Glomerular endothelial cell (primary cell): ENCODE results near the gene ERVFRD-1. TPM values are rescaled to one million over a fixed set of nuclear protein-coding genes. Genes with fewer than 3 reads are reported as not detected.

Source experiments
- DNase-seq: peaks from one replicate; pipeline ENCODE4 v3.0.0-alpha.2; 2011; ENCODE audit warnings: low read depth, low spot score; ENCODE audit errors: extremely low read depth
- total RNA-seq: library from RNA; depleted of rRNA; stranded (reverse); fragments of >200 nt; gene quantifications from 2 replicates; pipeline ENCODE4 v1.2.3, GENCODE V29; 2015

The ERVFRD-1 gene, protein sequence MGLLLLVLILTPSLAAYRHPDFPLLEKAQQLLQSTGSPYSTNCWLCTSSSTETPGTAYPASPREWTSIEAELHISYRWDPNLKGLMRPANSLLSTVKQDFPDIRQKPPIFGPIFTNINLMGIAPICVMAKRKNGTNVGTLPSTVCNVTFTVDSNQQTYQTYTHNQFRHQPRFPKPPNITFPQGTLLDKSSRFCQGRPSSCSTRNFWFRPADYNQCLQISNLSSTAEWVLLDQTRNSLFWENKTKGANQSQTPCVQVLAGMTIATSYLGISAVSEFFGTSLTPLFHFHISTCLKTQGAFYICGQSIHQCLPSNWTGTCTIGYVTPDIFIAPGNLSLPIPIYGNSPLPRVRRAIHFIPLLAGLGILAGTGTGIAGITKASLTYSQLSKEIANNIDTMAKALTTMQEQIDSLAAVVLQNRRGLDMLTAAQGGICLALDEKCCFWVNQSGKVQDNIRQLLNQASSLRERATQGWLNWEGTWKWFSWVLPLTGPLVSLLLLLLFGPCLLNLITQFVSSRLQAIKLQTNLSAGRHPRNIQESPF
- total RNA-seq = 2.5 TPM in 2 replicates

DNA sequence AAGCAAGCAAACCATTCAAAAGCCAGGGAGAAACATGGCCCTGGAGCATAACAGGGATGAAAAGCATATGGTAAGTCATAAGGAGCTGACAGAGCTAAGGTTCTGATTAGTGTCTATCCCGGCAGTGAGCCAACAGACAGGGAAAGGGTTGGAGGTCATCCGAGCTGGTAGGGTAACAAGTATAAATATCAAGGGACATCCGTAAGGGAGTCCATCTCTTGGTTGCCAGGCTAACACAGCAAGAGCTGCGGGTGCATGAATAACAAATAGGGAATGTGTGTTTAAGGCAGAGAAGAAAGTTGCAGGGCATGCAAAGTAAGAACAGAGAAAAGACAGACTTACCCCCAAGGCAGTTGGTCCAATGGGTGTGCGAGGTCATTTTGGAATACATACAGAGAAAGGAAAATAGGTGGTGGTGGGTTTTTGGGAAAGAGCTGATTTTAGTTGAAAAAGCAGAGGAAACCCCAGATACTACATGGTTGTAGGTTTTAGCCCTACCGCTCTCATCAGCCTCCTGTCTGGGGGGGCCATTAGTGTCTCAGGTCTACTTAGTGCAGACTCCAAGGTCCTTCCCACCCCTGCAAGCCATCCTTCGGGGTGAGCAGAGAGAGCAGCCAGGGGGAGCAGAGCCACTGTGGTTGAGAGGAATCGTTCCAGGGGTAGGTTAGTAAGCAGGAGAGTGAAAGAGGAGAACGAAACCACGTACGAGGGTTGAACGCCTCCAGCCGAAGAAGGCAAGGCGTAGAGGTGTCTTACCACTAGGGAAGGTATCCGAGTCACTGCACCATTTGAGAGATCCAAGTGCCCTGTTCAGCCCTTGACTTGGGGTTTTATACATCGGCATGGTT, at the start of gene ERVFRD-1:
Gene ERVFRD-1, minus strand, starts transcription at position 805 of the 848 bp plus-strand sequence. CDS start 6,415 bp downstream, outside the sequence.
- DNase-seq = no peak

- DNase-seq = no peak
Measured at GRCh38 chr6:11160199-11160598, 48.7 kb upstream of the ERVFRD-1 start.

- no peak for DNase-seq
Measured at GRCh38 chr6:11155589-11155988, 44.1 kb upstream of the ERVFRD-1 start.

- no peak for DNase-seq
Measured at GRCh38 chr6:11153447-11153846, 41.9 kb upstream of the ERVFRD-1 start.

DNA sequence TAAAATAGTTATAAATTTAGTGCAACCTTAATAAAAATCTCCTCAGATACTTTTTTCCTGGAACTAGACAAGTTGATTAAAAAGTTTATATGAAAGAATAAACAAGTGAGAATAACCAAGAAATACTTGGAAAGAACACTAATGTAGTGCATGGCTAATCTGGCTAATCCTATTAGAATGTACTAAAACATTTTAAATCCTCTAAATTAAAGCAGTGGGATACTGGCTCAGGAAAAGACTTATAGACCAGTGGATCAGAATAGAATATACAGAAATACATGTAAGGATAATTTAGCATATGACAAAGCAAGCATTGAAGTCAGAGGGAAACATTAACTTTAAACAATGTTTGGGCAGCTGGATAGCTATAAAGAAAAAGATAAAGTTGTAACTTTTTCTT, 41.1 kb upstream of the ERVFRD-1 start:
- DNase-seq = no peak

DNA sequence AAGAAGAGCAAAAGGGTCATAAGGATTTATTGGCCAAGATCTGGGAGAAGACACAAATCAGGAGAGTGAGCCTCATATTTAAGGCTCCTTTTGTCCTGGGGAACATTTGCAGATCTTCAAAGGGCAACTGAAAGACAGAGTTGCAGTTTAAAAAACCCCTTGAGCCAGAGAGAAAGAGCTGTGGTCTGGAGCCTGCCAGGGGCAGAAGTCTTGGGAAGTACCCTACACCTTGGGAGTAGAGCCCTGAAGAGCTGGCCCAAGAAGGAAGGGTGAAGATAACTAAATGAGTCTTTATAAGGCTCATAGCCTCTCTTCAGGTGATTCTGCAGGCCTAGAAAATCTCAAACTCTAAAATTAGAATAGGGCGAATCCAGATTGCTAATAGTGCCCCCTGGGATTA, 40.0 kb upstream of the ERVFRD-1 start:
- DNase-seq = no peak

- no peak for DNase-seq
Measured at GRCh38 chr6:11149551-11149950, 38.0 kb upstream of the ERVFRD-1 start.

DNA sequence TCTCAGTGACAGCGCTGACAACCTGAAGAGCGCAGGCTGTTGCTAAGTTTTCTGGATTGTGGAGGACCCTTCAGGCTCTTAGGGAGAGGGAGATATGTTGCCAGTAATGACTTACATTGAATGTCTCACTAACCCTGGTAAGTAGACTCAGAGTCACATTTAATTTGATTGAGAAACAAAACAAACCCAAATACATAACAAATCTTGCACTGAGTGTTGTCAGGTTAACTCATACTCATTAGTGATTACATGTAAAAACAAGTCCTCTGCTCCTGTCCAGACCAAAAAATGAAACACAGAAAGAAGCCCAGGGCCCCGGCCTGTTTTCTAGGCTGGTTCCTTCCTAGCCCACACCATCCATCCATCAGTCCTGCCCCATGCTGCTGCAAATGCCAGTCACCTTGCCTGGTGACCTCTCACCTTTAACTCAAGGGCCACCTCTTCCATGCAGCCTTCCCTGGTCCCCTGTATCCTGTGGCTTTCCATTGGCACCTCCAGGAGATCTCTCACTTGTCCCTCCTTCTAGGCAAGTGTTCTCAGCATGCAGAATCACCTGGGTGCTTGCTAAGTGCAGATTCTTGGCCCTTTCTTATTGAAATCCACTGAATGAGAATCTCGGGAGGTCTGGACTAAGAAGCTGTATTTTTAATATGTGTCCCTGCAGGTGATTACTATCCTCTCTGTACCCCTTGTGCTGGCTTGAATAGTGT, 34.7 kb upstream of the ERVFRD-1 start:
- no peak for DNase-seq

- DNase-seq = peak; percentile 52
Measured at GRCh38 chr6:11144393-11144851, 32.9 kb upstream of the ERVFRD-1 start.

DNA sequence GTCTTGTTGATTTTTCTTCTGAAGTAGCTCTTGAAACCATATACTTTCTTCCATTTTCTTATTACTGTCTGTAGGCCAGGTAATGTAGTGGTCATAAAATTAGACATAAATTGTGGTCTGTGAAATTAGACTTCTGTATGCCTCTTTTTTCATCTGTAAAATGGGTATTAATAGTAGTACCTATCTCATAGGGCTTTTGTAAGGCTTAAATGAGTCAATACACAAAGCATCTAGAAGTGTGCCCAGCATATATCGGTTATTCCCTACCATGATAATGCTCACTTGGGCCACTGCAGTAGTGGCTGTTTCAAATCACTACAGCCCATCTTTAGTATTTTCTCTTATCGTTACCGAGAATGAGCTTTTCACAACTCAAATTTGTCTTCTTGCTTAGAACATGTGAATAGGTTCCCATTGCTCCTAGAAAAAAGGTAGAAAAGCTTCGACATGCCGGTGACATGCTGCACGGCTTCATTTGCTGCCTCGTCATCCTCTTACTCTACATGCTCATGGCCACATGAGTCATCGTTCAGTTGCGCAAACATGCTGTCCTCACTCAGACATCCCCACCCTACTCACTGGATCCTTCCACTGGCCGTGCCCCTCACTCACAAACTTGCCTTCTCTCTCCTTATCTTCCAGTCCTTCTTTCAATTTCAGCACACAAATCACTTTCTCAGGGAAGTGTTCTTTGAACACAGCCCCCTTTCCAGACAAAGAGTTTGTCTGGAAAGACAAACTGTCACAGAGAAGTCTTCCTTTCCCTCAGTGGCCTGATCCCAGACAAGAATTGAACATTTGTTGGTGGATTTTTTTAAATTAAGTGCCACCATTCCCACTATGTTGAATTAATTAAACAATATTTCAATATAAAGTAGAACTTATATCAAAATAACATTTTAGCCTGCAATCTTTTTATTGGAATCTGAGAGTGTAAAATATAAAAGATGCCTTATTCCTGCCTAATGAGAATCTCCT, 32.2 kb upstream of the ERVFRD-1 start:
- no peak for DNase-seq

GRCh38 chr6:11142296-11143027, 30.9 kb upstream of the ERVFRD-1 start:
- no peak for DNase-seq

GRCh38 chr6:11141295-11141694, 29.8 kb upstream of the ERVFRD-1 start:
- no peak for DNase-seq

GRCh38 chr6:11140056-11140455, 28.5 kb upstream of the ERVFRD-1 start:
- DNase-seq = no peak

- no peak for DNase-seq
Measured at GRCh38 chr6:11139051-11139960, 27.8 kb upstream of the ERVFRD-1 start.

DNA sequence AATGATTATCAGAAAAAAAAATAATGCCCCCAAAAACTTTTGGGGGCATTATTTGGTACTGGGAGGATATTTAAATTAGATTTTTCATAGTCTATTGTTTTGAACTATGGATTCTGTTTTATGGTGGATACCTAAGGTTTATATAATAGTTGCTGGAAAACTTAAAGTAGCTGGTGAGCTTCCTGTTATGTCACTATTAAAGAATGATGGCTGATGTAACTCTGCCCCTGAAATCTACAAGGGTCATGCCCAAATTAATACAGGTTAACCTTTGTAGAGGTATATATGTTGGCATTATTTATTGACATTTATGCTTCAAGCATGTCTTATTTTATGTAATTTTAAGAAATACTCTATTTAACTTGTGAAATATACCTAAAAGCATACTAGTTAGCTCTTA, 25.3 kb upstream of the ERVFRD-1 start:
- DNase-seq = no peak

DNA sequence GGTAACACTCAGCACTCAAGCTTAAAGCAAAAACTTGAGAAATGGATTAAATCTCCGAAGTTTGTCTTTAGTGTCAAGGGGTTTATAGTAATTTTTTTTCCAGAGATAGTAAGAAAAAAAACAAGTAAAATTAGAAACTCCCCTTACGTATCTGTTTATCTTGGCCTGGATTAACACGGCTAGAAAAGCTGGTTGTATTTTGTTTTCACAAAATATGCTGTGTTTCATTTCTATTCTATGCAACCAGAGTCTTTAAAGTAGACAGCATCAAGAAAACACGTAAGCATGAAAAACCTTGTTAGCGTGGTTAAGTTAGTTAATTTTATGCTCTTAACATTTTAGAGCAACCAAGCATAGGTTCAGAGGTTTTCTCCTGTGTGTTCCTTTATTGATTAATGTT, 21.8 kb upstream of the ERVFRD-1 start:
- no peak for DNase-seq

DNA sequence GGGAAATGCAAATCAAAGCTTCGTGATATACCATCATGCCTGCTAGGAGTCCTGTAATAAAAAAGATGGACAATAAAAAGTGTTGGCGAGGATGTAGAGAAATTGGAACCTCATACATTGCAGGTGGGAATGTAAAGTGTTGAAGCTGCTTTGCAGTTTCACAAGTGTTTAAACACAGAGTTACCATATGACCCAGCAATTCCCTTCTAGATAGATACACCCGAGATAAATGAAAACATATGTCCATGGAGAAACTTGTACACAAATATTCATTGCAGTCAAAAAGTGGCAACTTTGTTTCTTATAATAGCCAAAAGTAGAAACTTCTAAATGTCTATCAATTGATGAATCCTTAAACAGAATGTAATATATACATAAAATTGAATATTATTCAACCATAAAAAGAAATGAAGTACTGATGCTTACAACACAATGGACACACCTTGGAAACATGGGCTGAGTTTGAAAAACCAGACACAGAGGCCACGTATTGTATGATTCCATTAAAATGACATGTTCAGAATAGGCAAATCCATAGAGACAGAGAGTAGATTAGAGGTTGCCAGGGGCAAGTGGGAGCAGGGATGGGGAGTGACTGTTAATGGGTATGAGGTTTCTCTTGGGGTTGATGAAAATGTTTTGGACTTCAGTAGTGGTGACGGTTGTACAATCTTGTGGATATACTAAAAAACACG, 20.8 kb upstream of the ERVFRD-1 start:
- no peak for DNase-seq
